ENCODE results near the gene EDC4. TPM values are rescaled to one million over a fixed set of nuclear protein-coding genes. Genes with fewer than 3 reads are reported as not detected.
A peak's percentile ranks its signal among the peaks of the same experiment; 100 is the strongest.

Gene EDC4
- total RNA-seq, 1 donor from 2014 or later = 64.8 TPM

- H3K36me3 Mint-ChIP-seq (ENCODE audit: low read depth, unreplicated experiment) = peaks cover 19% of the 10 kb centered on the region
- no peaks in the 10 kb centered on the region for H3K27me3 ChIP-seq (ENCODE audit: insufficient read depth, low read length)
- H3K9me3 ChIP-seq (ENCODE audit: insufficient read depth, low read depth, low read length) = no peaks in the 10 kb centered on the region
- H3K36me3 ChIP-seq (ENCODE audit: insufficient read depth, low read length) = peaks cover 28% of the 10 kb centered on the region
- DNase-seq (ENCODE audit: low read depth) (no peak), FAIRE-seq (no peak)
- H3K79me2 ChIP-seq (ENCODE audit: insufficient read depth, low read length) = peaks cover 76% of the 10 kb centered on the region
- peaks cover 90% of the 10 kb centered on the region for H4K20me1 ChIP-seq (ENCODE audit: insufficient read depth, low read length)
- peaks cover 37% of the 10 kb centered on the region for H3K4me1 Mint-ChIP-seq (ENCODE audit: low read depth, unreplicated experiment)
- H3K9me3 Mint-ChIP-seq (ENCODE audit: unreplicated experiment) = no peaks in the 10 kb centered on the region
- H3K27ac Mint-ChIP-seq (ENCODE audit: unreplicated experiment) = no peak overlapping the region
- TF ChIP-seq EZH2 (IDR thresholded peaks at IDR 0.05; ENCODE audit: insufficient read depth, low read length) (no peak), CTCF (IDR thresholded peaks at IDR 0.05; ENCODE audit: insufficient read depth, low read depth, low read length) (peak; percentile 27)
- H3K4me3 ChIP-seq (ENCODE audit: insufficient read depth, low read depth, low read length) = no peak overlapping the region
- H3K27me3 Mint-ChIP-seq (ENCODE audit: low read depth, unreplicated experiment) = no peaks in the 10 kb centered on the region
- no peak overlapping the region for H2AFZ ChIP-seq (ENCODE audit: low read depth, low read length)
- no peak overlapping the region for H3K9ac ChIP-seq (ENCODE audit: low read length)
- H3K4me2 ChIP-seq (ENCODE audit: low read length) = no peak overlapping the region
- H3K27ac ChIP-seq (ENCODE audit: low read depth, low read length) = no peak overlapping the region
- peaks cover 38% of the 10 kb centered on the region for H3K4me1 ChIP-seq (ENCODE audit: insufficient read depth, low read length)
- no peak overlapping the region for H3K4me3 Mint-ChIP-seq (ENCODE audit: unreplicated experiment)
Observed at GRCh38 chr16:67865318-67865717, 7.5 kb upstream of the EDC4 start.

GRCh38 chr16:67868290-67868689 lies 4.6 kb upstream of the EDC4 start:
- H3K27ac Mint-ChIP-seq (ENCODE audit: unreplicated experiment) = no peak overlapping the region

More at GRCh38 chr16:67868290-67868689, 4.6 kb upstream of the EDC4 start:
- Histone ChIP-seq H3K27me3 (ENCODE audit: insufficient read depth, low read length) (no peaks in the 10 kb centered on the region), H3K9ac (ENCODE audit: low read length) (no peak overlapping the region), H3K27ac (ENCODE audit: low read depth, low read length) (no peak overlapping the region), H3K9me3 (ENCODE audit: insufficient read depth, low read depth, low read length) (no peaks in the 10 kb centered on the region), H3K4me3 (ENCODE audit: insufficient read depth, low read depth, low read length) (no peak overlapping the region), H3K79me2 (ENCODE audit: insufficient read depth, low read length) (peaks cover 51% of the 10 kb centered on the region), H3K4me1 (ENCODE audit: insufficient read depth, low read length) (peaks cover 11% of the 10 kb centered on the region), H3K4me2 (ENCODE audit: low read length) (no peak overlapping the region), H3K36me3 (ENCODE audit: insufficient read depth, low read length) (peaks cover 36% of the 10 kb centered on the region), H4K20me1 (ENCODE audit: insufficient read depth, low read length) (peaks cover 69% of the 10 kb centered on the region), H2AFZ (ENCODE audit: low read depth, low read length) (no peak overlapping the region)
- no peak for DNase-seq (ENCODE audit: low read depth)
- Mint-ChIP-seq H3K4me1 (ENCODE audit: low read depth, unreplicated experiment) (peaks cover 12% of the 10 kb centered on the region), H3K4me3 (ENCODE audit: unreplicated experiment) (no peak overlapping the region), H3K9me3 (ENCODE audit: unreplicated experiment) (no peaks in the 10 kb centered on the region), H3K27me3 (ENCODE audit: low read depth, unreplicated experiment) (no peaks in the 10 kb centered on the region), H3K36me3 (ENCODE audit: low read depth, unreplicated experiment) (peaks cover 9% of the 10 kb centered on the region)
- TF ChIP-seq EZH2 (IDR thresholded peaks at IDR 0.05; ENCODE audit: insufficient read depth, low read length) = no peak
- TF ChIP-seq CTCF (IDR thresholded peaks at IDR 0.05; ENCODE audit: insufficient read depth, low read depth, low read length) = no peak
- FAIRE-seq = no peak
